Activated CD4-positive, alpha-beta T cell treated with anti-CD3 and anti-CD28 coated beads for 36 hours (primary cell): ENCODE data around the gene PRICKLE3. TPM values are rescaled to one million over a fixed set of nuclear protein-coding genes. Genes with fewer than 3 reads are reported as not detected.

ENCODE experiments used
- ATAC-seq: fragments of 200-7000 bp; cut with Tn5 transposase; one replicate; pipeline ENCODE4 v1.10.0; 2021; ENCODE audit warnings: mild to moderate bottlenecking, moderate library complexity
- CTCF ChIA-PET: fragments of 350-600 bp; sonication (Branson Sonifier 250); formaldehyde crosslinking; loops from one replicate; lab custom pipeline; 2021; ENCODE audit warnings: antibody characterized with exemption; lab: Charles Lee
- POLR2A ChIA-PET: fragments of 350-600 bp; sonication (Branson Sonifier 250); formaldehyde crosslinking; loops from one replicate; lab custom pipeline; 2021; ENCODE audit warnings: antibody characterized with exemption, inconsistent platforms; lab: Charles Lee
- DNase-seq: peaks from one replicate; pipeline ENCODE4 v3.0.0-alpha.2; 2020
- H3K27ac Mint-ChIP-seq: one replicate; pipeline ENCODE4 v1.8.0; 2021; ENCODE audit warnings: mixed read lengths
- H3K27me3 Mint-ChIP-seq: one replicate; pipeline ENCODE4 v1.8.0; 2021; ENCODE audit warnings: mixed read lengths
- H3K36me3 Mint-ChIP-seq: one replicate; pipeline ENCODE4 v1.8.0; 2021; ENCODE audit warnings: low read depth, mixed read lengths
- H3K4me1 Mint-ChIP-seq: one replicate; pipeline ENCODE4 v1.8.0; 2021; ENCODE audit warnings: mixed read lengths
- H3K4me3 Mint-ChIP-seq: one replicate; pipeline ENCODE4 v1.8.0; 2021; ENCODE audit warnings: mild to moderate bottlenecking, moderate library complexity, mixed read lengths
- H3K9me3 Mint-ChIP-seq: one replicate; pipeline ENCODE4 v1.8.0; 2021; ENCODE audit warnings: low read depth, mixed read lengths
- intact Hi-C, 2 experiments: fragments of 100-400 bp; cut with DNase I in 1 of 2; cut with micrococcal nuclease in 1 of 2; formaldehyde crosslinking; loops; one replicate each; pipeline versions ENCODE4 v1.14.2 to v1.15.1; 2022 to 2024; cut with DNase I, micrococcal nuclease
- total RNA-seq, 2 experiments: library from RNA; stranded (reverse); gene quantifications; one replicate each; pipeline ENCODE4 v1.2.3, GENCODE V29; 2021

Gene PRICKLE3
- total RNA-seq, 2 experiments from 2014 or later = 22.3 to 23.0 TPM

- Mint-ChIP-seq H3K27me3 (no peaks in the 10 kb centered on the region), H3K4me3 (peak overlapping the region; percentile 96), H3K9me3 (no peaks in the 10 kb centered on the region), H3K4me1 (peaks cover 20% of the 10 kb centered on the region), H3K27ac (peak overlapping the region; percentile 78), H3K36me3 (peaks cover 2% of the 10 kb centered on the region)
- ATAC-seq (peak; percentile 2), DNase-seq (peak; percentile 62)
- POLR2A ChIA-PET = interaction anchor here (1.0 to 1.3 kb wide), 2 partner anchors 20 to 44 kb away, joined by 3 to 6 read pairs; partner anchors contain the start of genes CCDC22 and PLP2
- CTCF ChIA-PET = interaction anchor here (0.7 to 2.5 kb wide), 7 partner anchors 9 to 109 kb away, joined by 3 to 8 read pairs (median 4); no protein-coding TSS in a partner anchor
- intact Hi-C loops = loop anchor here (1.0 to 5.0 kb wide), 7 partner anchors 9 to 563 kb away; partner anchors contain the start of genes SYP (in 2 of the 2), CACNA1F (in 1 of the 2) and PPP1R3F (in 1 of the 2)
Measured at GRCh38 chrX:49191574-49192011, 5.4 kb upstream of the PRICKLE3 start.

GRCh38 chrX:49190821-49191573, 4.8 kb upstream of the PRICKLE3 start:
- peak; percentile 91 for ATAC-seq
- peak overlapping the region; percentile 96 for H3K4me3 Mint-ChIP-seq
- H3K9me3 Mint-ChIP-seq = no peaks in the 10 kb centered on the region
- ChIA-PET CTCF (interaction anchor here (0.6 to 1.3 kb wide), 6 partner anchors 9 to 270 kb away, joined by 3 to 5 read pairs (median 3); no protein-coding TSS in a partner anchor), POLR2A (interaction anchor here (0.7 to 1.3 kb wide), 6 partner anchors 19 to 78 kb away, joined by 3 to 6 read pairs (median 3); partner anchors contain the start of genes CCDC22 and PLP2)
- H3K4me1 Mint-ChIP-seq = peaks cover 23% of the 10 kb centered on the region
- DNase-seq = peak; percentile 89
- no peaks in the 10 kb centered on the region for H3K27me3 Mint-ChIP-seq
- H3K27ac Mint-ChIP-seq = peak overlapping the region; percentile 97
- H3K36me3 Mint-ChIP-seq = peaks cover 2% of the 10 kb centered on the region
- intact Hi-C loops = loop anchor here (1.0 to 5.0 kb wide), 6 partner anchors 9 to 81 kb away; partner anchors contain the start of genes SYP (in 2 of the 2), CACNA1F (in 1 of the 2) and PPP1R3F (in 1 of the 2)

GRCh38 chrX:49189606-49190005, 3.4 kb upstream of the PRICKLE3 start:
- intact Hi-C loops = loop anchor here (2.0 to 5.0 kb wide), 4 partner anchors 33 to 83 kb away; partner anchors contain the start of gene CACNA1F (in 1 of the 2)
- peaks cover 2% of the 10 kb centered on the region for H3K36me3 Mint-ChIP-seq

GRCh38 chrX:49188468-49189076, 2.4 kb upstream of the PRICKLE3 start:
- intact Hi-C loops = no loop called here
- peaks cover 2% of the 10 kb centered on the region for H3K36me3 Mint-ChIP-seq
- DNase-seq (no peak), ATAC-seq (no peak)
- H3K27me3 Mint-ChIP-seq = no peaks in the 10 kb centered on the region
- no peak overlapping the region for H3K27ac Mint-ChIP-seq
- CTCF ChIA-PET = interaction anchor here (1.1 kb wide), 1 partner anchor 8 kb away, joined by 3 read pairs; no protein-coding TSS in a partner anchor
- POLR2A ChIA-PET = no interaction called here
- no peak overlapping the region for H3K4me3 Mint-ChIP-seq
- no peaks in the 10 kb centered on the region for H3K9me3 Mint-ChIP-seq
- H3K4me1 Mint-ChIP-seq = peaks cover 25% of the 10 kb centered on the region

More at GRCh38 chrX:49189606-49190005, 3.4 kb upstream of the PRICKLE3 start:
- CTCF ChIA-PET = interaction anchor here (1.1 kb wide), 1 partner anchor 9 kb away, joined by 3 read pairs; no protein-coding TSS in a partner anchor
- Mint-ChIP-seq H3K27me3 (no peaks in the 10 kb centered on the region), H3K9me3 (no peaks in the 10 kb centered on the region), H3K27ac (peak overlapping the region; percentile 67), H3K4me1 (peaks cover 27% of the 10 kb centered on the region), H3K4me3 (peak overlapping the region; percentile 96)
- ATAC-seq = no peak
- POLR2A ChIA-PET = interaction anchor here (0.7 kb wide), 1 partner anchor 612 kb away, joined by 3 read pairs; no protein-coding TSS in a partner anchor
- DNase-seq = no peak

GRCh38 chrX:49187526-49187925, 1.4 kb upstream of the PRICKLE3 start:
- Mint-ChIP-seq H3K36me3 (peaks cover 2% of the 10 kb centered on the region), H3K9me3 (no peaks in the 10 kb centered on the region), H3K27me3 (no peaks in the 10 kb centered on the region), H3K4me3 (no peak overlapping the region), H3K27ac (no peak overlapping the region), H3K4me1 (peaks cover 14% of the 10 kb centered on the region)
- intact Hi-C loops = no loop called here
- ChIA-PET POLR2A (no interaction called here), CTCF (interaction anchor here (0.6 kb wide), 1 partner anchor 146 kb away, joined by 3 read pairs; no protein-coding TSS in a partner anchor)
- ATAC-seq = no peak
- no peak for DNase-seq

- Mint-ChIP-seq H3K9me3 (no peaks in the 10 kb centered on the region), H3K4me1 (peaks cover 12% of the 10 kb centered on the region), H3K4me3 (peak overlapping the region; percentile 86), H3K36me3 (peaks cover 5% of the 10 kb centered on the region), H3K27me3 (no peaks in the 10 kb centered on the region), H3K27ac (peak overlapping the region; percentile 31)
- no peak for DNase-seq
- intact Hi-C loops = no loop called here
- no peak for ATAC-seq
- POLR2A ChIA-PET = no interaction called here
- CTCF ChIA-PET = interaction anchor here (0.6 kb wide), 2 partner anchors 25 to 981 kb away, joined by 3 read pairs; partner anchors contain the start of gene MAGIX
Measured at GRCh38 chrX:49187028-49187394, 838 bp upstream of the PRICKLE3 start.

- peak overlapping the region; percentile 86 for H3K4me3 Mint-ChIP-seq
- peaks cover 12% of the 10 kb centered on the region for H3K36me3 Mint-ChIP-seq
- ChIA-PET POLR2A (interaction anchor here (0.8 kb wide), 1 partner anchor 12 kb away, joined by 4 read pairs; no protein-coding TSS in a partner anchor), CTCF (interaction anchor here (1.1 kb wide), 2 partner anchors 12 to 13 kb away, joined by 3 read pairs; partner anchors contain the start of gene PLP2)
- intact Hi-C loops = loop anchor here in 1 of 2 experiments (1.0 kb wide), 1 partner anchor 12 kb away; no protein-coding TSS in a partner anchor
- H3K27ac Mint-ChIP-seq = peak overlapping the region; percentile 83
- no peaks in the 10 kb centered on the region for H3K27me3 Mint-ChIP-seq
- peak; percentile 74 for DNase-seq
- peaks cover 12% of the 10 kb centered on the region for H3K4me1 Mint-ChIP-seq
- H3K9me3 Mint-ChIP-seq = no peaks in the 10 kb centered on the region
- ATAC-seq = peak; percentile 75
Measured at GRCh38 chrX:49184294-49185281, 1.6 kb downstream of the PRICKLE3 start.

GRCh38 chrX:49183701-49184281, 2.4 kb downstream of the PRICKLE3 start:
- Mint-ChIP-seq H3K27ac (no peak overlapping the region), H3K4me1 (peaks cover 12% of the 10 kb centered on the region), H3K4me3 (peak overlapping the region; percentile 86), H3K9me3 (no peaks in the 10 kb centered on the region), H3K27me3 (no peaks in the 10 kb centered on the region), H3K36me3 (peaks cover 18% of the 10 kb centered on the region)
- POLR2A ChIA-PET = no interaction called here
- intact Hi-C loops = loop anchor here in 1 of 2 experiments (1.0 kb wide), 1 partner anchor 11 kb away; no protein-coding TSS in a partner anchor
- CTCF ChIA-PET = interaction anchor here (1.1 kb wide), 2 partner anchors 11 to 12 kb away, joined by 3 read pairs; partner anchors contain the start of gene PLP2
- ATAC-seq (no peak), DNase-seq (peak; percentile 30)

GRCh38 chrX:49179358-49179757, 6.8 kb downstream of the PRICKLE3 start:
- H3K27me3 Mint-ChIP-seq = no peaks in the 10 kb centered on the region
- ChIA-PET CTCF (interaction anchor here (0.5 to 1.6 kb wide), 2 partner anchors 13 to 47 kb away, joined by 4 to 5 read pairs; no protein-coding TSS in a partner anchor), POLR2A (no interaction called here)
- DNase-seq (no peak), ATAC-seq (no peak)
- H3K36me3 Mint-ChIP-seq = peaks cover 44% of the 10 kb centered on the region
- intact Hi-C loops = loop anchor here in 1 of 2 experiments (10.0 kb wide), 1 partner anchor 605 kb away; the partner anchor contains the start of gene RBM3
- no peaks in the 10 kb centered on the region for H3K9me3 Mint-ChIP-seq
- H3K27ac Mint-ChIP-seq = no peak overlapping the region
- peaks cover 14% of the 10 kb centered on the region for H3K4me1 Mint-ChIP-seq
- no peak overlapping the region for H3K4me3 Mint-ChIP-seq
